HG02943 (cell line): ENCODE data around the gene TBC1D22A.

ENCODE experiments used
- ATAC-seq: cut with Tn5 transposase; IDR thresholded peaks from one replicate; pipeline ENCODE4 v1.9.1; 2021; ENCODE audit warnings: mild to moderate bottlenecking, low read depth, moderate library complexity; ENCODE audit not compliant: unreplicated experiment

Gene TBC1D22A

GRCh38 chr22:46829117-46829891, 66.9 kb downstream of the TBC1D22A start:
- no peak for ATAC-seq

- ATAC-seq = no peak
Observed at GRCh38 chr22:46829941-46830715, 67.7 kb downstream of the TBC1D22A start.

- ATAC-seq = no peak
Observed at GRCh38 chr22:46830841-46831240, 68.4 kb downstream of the TBC1D22A start.

- no peak for ATAC-seq
Observed at GRCh38 chr22:46833228-46833627, 70.8 kb downstream of the TBC1D22A start.

- no peak for ATAC-seq
Observed at GRCh38 chr22:46834021-46834737, 71.7 kb downstream of the TBC1D22A start.

GRCh38 chr22:46835288-46835687, 72.8 kb downstream of the TBC1D22A start:
- no peak for ATAC-seq

GRCh38 chr22:46835693-46836092, 73.2 kb downstream of the TBC1D22A start:
- ATAC-seq = no peak

- no peak for ATAC-seq
Observed at GRCh38 chr22:46841522-46841921, 79.1 kb downstream of the TBC1D22A start.

- ATAC-seq = no peak
Observed at GRCh38 chr22:46842606-46843005, 80.2 kb downstream of the TBC1D22A start.

GRCh38 chr22:46843821-46844255, 81.4 kb downstream of the TBC1D22A start:
- no peak for ATAC-seq

- no peak for ATAC-seq
Observed at GRCh38 chr22:46844606-46845210, 82.3 kb downstream of the TBC1D22A start.

GRCh38 chr22:46845296-46846149, 83.1 kb downstream of the TBC1D22A start:
- no peak for ATAC-seq

GRCh38 chr22:46846150-46846831, 83.8 kb downstream of the TBC1D22A start:
- ATAC-seq = no peak

GRCh38 chr22:46846832-46847355, 84.4 kb downstream of the TBC1D22A start:
- ATAC-seq = no peak

- ATAC-seq = no peak
Observed at GRCh38 chr22:46848197-46848596, 85.7 kb downstream of the TBC1D22A start.

GRCh38 chr22:46849101-46849500, 86.7 kb downstream of the TBC1D22A start:
- no peak for ATAC-seq

- ATAC-seq = no peak
Observed at GRCh38 chr22:46849951-46850350, 87.5 kb downstream of the TBC1D22A start.

- ATAC-seq = no peak
Observed at GRCh38 chr22:46851311-46851710, 88.9 kb downstream of the TBC1D22A start.

GRCh38 chr22:46851941-46852340, 89.5 kb downstream of the TBC1D22A start:
- no peak for ATAC-seq
